ENCODE measurements around the gene CYP4F12.

The CYP4F12 gene

DNA sequence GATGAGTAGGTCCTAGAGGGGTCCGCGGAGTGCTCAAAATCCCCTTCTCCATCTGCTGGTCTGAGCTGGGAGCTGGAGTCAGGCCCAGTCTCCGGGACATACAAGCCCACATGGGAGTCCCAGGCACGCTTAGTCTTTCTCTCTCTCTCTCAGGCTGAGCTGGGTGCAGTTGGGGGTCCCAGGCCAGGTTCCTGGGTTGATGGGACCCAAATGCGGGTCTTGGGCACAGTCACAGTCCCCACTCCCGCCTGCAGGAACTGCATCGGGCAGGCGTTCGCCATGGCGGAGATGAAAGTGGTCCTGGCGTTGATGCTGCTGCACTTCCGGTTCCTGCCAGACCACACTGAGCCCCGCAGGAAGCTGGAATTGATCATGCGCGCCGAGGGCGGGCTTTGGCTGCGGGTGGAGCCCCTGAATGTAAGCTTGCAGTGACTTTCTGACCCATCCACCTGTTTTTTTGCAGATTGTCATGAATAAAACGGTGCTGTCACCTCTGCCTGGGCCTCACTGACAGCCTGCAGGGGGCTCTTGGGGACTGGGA is 23.8 kb downstream of the CYP4F12 start:
- H3K4me3 ChIP-seq (ENCODE audit: low read depth in 1 of 5, low read length in 5 of 5): no peak overlapping the region
- peaks cover 0 to 3% (median 2%) of the 10 kb centered on the region in 5 donors for H3K9me3 ChIP-seq (ENCODE audit: control insufficient read depth in 5 of 5, low read length in 5 of 5)
- no peaks in the 10 kb centered on the region for H3K27me3 ChIP-seq (ENCODE audit: control insufficient read depth in 5 of 5, insufficient read depth in 4 of 5, low read length in 5 of 5)
- H3K9ac ChIP-seq (ENCODE audit: low read length in 5 of 5): no peak overlapping the region
- H3K4me1 ChIP-seq (ENCODE audit: control insufficient read depth in 5 of 5, insufficient read depth in 5 of 5, low read length in 5 of 5): peaks cover 0 to 3% (median 0%) of the 10 kb centered on the region in 5 donors
- H3K36me3 ChIP-seq (ENCODE audit: control insufficient read depth in 5 of 5, insufficient read depth in 5 of 5, low read length in 5 of 5): peaks cover 8 to 28% (median 13%) of the 10 kb centered on the region in 5 donors
- H3K27ac ChIP-seq (ENCODE audit: low read depth, low read length): no peak overlapping the region

- Histone ChIP-seq H3K27ac (ENCODE audit: low read depth, low read length) (no peak overlapping the region), H3K9ac (ENCODE audit: low read length in 5 of 5) (no peak overlapping the region), H3K36me3 (ENCODE audit: control insufficient read depth in 5 of 5, insufficient read depth in 5 of 5, low read length in 5 of 5) (peaks cover 7 to 17% (median 8%) of the 10 kb centered on the region in 5 donors), H3K9me3 (ENCODE audit: control insufficient read depth in 5 of 5, low read length in 5 of 5) (peaks cover 0 to 2% (median 0%) of the 10 kb centered on the region in 5 donors), H3K27me3 (ENCODE audit: control insufficient read depth in 5 of 5, insufficient read depth in 4 of 5, low read length in 5 of 5) (no peaks in the 10 kb centered on the region), H3K4me1 (ENCODE audit: control insufficient read depth in 5 of 5, insufficient read depth in 5 of 5, low read length in 5 of 5) (peaks cover 3 to 19% (median 18%) of the 10 kb centered on the region in 5 donors), H3K4me3 (ENCODE audit: low read depth in 1 of 5, low read length in 5 of 5) (no peak overlapping the region)
These were observed 29.1 kb downstream of the CYP4F12 start for GRCh38 chr19:15701757-15702533.

GRCh38 chr19:15702534-15702930 is 29.6 kb downstream of the CYP4F12 start:
- no peak overlapping the region for H3K9ac ChIP-seq (ENCODE audit: low read length in 5 of 5)
- H3K4me3 ChIP-seq (ENCODE audit: low read depth in 1 of 5, low read length in 5 of 5): no peak overlapping the region
- no peak overlapping the region for H3K27ac ChIP-seq (ENCODE audit: low read depth, low read length)
- no peaks in the 10 kb centered on the region for H3K27me3 ChIP-seq (ENCODE audit: control insufficient read depth in 5 of 5, insufficient read depth in 4 of 5, low read length in 5 of 5)
- H3K36me3 ChIP-seq (ENCODE audit: control insufficient read depth in 5 of 5, insufficient read depth in 5 of 5, low read length in 5 of 5): peaks cover 3 to 11% (median 8%) of the 10 kb centered on the region in 5 donors
- peaks cover 3 to 19% (median 18%) of the 10 kb centered on the region in 5 donors for H3K4me1 ChIP-seq (ENCODE audit: control insufficient read depth in 5 of 5, insufficient read depth in 5 of 5, low read length in 5 of 5)
- H3K9me3 ChIP-seq (ENCODE audit: control insufficient read depth in 5 of 5, low read length in 5 of 5): peaks cover 0 to 2% (median 0%) of the 10 kb centered on the region in 5 donors

DNA sequence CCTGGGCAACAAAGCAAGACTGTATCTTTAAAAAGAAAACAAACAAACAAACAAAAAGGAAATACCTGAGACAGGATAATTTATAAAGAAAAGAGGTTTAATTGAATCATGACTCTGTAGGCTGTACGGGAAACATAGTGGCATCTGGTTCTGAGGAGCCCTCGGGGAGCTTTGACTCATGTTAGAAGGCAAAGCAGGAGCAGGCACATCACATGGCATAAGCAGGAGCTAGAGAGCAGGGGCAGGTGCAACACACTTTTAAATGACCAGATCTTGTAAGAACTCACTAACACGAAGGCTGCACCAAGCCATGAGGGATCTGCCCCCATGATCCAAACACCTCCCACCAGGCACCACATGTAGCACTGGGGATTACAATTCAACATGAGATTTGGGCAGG is 41.8 kb downstream of the CYP4F12 start:
- Histone ChIP-seq H3K27me3 (ENCODE audit: control insufficient read depth in 5 of 5, insufficient read depth in 4 of 5, low read length in 5 of 5) (peaks cover 4 to 22% (median 17%) of the 10 kb centered on the region in 5 donors), H3K4me1 (ENCODE audit: control insufficient read depth in 5 of 5, insufficient read depth in 5 of 5, low read length in 5 of 5) (no peaks in the 10 kb centered on the region), H3K9ac (ENCODE audit: low read length in 5 of 5) (no peak overlapping the region), H3K4me3 (ENCODE audit: low read depth in 1 of 5, low read length in 5 of 5) (no peak overlapping the region), H3K36me3 (ENCODE audit: control insufficient read depth in 5 of 5, insufficient read depth in 5 of 5, low read length in 5 of 5) (no peaks in the 10 kb centered on the region), H3K9me3 (ENCODE audit: control insufficient read depth in 5 of 5, low read length in 5 of 5) (peaks cover 0 to 5% (median 0%) of the 10 kb centered on the region in 5 donors), H3K27ac (ENCODE audit: low read depth, low read length) (no peak overlapping the region)

GRCh38 chr19:15715642-15716041 is 42.8 kb downstream of the CYP4F12 start:
- Histone ChIP-seq H3K27me3 (ENCODE audit: control insufficient read depth in 5 of 5, insufficient read depth in 4 of 5, low read length in 5 of 5) (peaks cover 9 to 24% (median 20%) of the 10 kb centered on the region in 5 donors), H3K9me3 (ENCODE audit: control insufficient read depth in 5 of 5, low read length in 5 of 5) (peaks cover 0 to 5% (median 0%) of the 10 kb centered on the region in 5 donors), H3K9ac (ENCODE audit: low read length in 5 of 5) (no peak overlapping the region), H3K4me1 (ENCODE audit: control insufficient read depth in 5 of 5, insufficient read depth in 5 of 5, low read length in 5 of 5) (no peaks in the 10 kb centered on the region), H3K27ac (ENCODE audit: low read depth, low read length) (no peak overlapping the region), H3K36me3 (ENCODE audit: control insufficient read depth in 5 of 5, insufficient read depth in 5 of 5, low read length in 5 of 5) (no peaks in the 10 kb centered on the region), H3K4me3 (ENCODE audit: low read depth in 1 of 5, low read length in 5 of 5) (no peak overlapping the region)

DNA sequence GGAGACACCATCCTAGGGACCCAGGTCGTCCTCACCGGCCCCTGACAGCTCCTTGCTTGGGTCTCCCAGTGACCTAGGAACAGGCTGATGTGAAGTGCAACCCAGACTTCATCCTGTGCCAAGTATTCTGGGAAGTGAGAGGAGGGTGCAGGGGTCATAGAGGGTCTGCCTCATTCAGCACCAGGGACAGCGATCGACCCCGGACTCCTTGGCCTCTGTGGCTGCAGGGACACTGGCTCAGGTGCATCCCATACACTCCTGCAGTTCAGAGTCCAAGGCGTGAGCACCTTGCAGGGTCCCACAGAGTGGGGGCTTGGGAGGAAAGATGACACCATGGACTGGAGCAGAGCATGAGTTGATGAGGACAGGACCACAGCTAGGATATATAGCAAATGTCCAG is 44.9 kb downstream of the CYP4F12 start:
- Histone ChIP-seq H3K27ac (ENCODE audit: low read depth, low read length) (no peak overlapping the region), H3K4me3 (ENCODE audit: low read depth in 1 of 5, low read length in 5 of 5) (no peak overlapping the region), H3K36me3 (ENCODE audit: control insufficient read depth in 5 of 5, insufficient read depth in 5 of 5, low read length in 5 of 5) (no peaks in the 10 kb centered on the region), H3K4me1 (ENCODE audit: control insufficient read depth in 5 of 5, insufficient read depth in 5 of 5, low read length in 5 of 5) (no peaks in the 10 kb centered on the region), H3K9ac (ENCODE audit: low read length in 5 of 5) (no peak overlapping the region), H3K9me3 (ENCODE audit: control insufficient read depth in 5 of 5, low read length in 5 of 5) (no peaks in the 10 kb centered on the region), H3K27me3 (ENCODE audit: control insufficient read depth in 5 of 5, insufficient read depth in 4 of 5, low read length in 5 of 5) (peaks cover 9 to 28% (median 20%) of the 10 kb centered on the region in 5 donors)

- no peak overlapping the region for H3K4me3 ChIP-seq (ENCODE audit: low read depth in 1 of 5, low read length in 5 of 5)
- no peak overlapping the region for H3K27ac ChIP-seq (ENCODE audit: low read depth, low read length)
- H3K36me3 ChIP-seq (ENCODE audit: control insufficient read depth in 5 of 5, insufficient read depth in 5 of 5, low read length in 5 of 5): no peaks in the 10 kb centered on the region
- H3K27me3 ChIP-seq (ENCODE audit: control insufficient read depth in 5 of 5, insufficient read depth in 4 of 5, low read length in 5 of 5): peaks cover 16 to 37% (median 30%) of the 10 kb centered on the region in 5 donors
- H3K9me3 ChIP-seq (ENCODE audit: control insufficient read depth in 5 of 5, low read length in 5 of 5): no peaks in the 10 kb centered on the region
- no peak overlapping the region for H3K9ac ChIP-seq (ENCODE audit: low read length in 5 of 5)
- H3K4me1 ChIP-seq (ENCODE audit: control insufficient read depth in 5 of 5, insufficient read depth in 5 of 5, low read length in 5 of 5): no peaks in the 10 kb centered on the region
These were observed 48.4 kb downstream of the CYP4F12 start for GRCh38 chr19:15721268-15721667.

DNA sequence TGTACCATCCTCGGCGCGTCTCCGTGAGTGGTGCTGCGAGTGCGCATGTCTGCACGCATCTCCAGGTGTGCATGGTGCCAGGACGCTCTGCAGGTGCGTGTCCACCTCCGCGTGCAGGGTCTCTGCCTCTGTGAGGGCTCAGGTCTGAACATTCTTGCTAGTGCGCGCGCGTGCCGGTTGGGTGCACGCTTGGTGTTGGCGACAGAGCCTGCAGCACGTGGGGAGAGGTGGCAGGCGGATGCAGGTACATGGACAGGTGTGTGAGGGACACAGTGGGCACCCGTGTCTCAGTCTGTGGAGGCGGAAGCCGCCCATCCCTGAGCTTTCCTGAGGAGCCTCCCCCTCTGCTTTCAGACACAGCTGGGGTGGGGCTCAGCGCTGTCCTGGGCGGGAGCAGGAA is 50.1 kb downstream of the CYP4F12 start:
- H3K9ac ChIP-seq (ENCODE audit: low read length in 5 of 5): no peak overlapping the region
- H3K27ac ChIP-seq (ENCODE audit: low read depth, low read length): no peak overlapping the region
- no peaks in the 10 kb centered on the region for H3K36me3 ChIP-seq (ENCODE audit: control insufficient read depth in 5 of 5, insufficient read depth in 5 of 5, low read length in 5 of 5)
- H3K27me3 ChIP-seq (ENCODE audit: control insufficient read depth in 5 of 5, insufficient read depth in 4 of 5, low read length in 5 of 5): peaks cover 13 to 28% (median 22%) of the 10 kb centered on the region in 5 donors
- no peaks in the 10 kb centered on the region for H3K9me3 ChIP-seq (ENCODE audit: control insufficient read depth in 5 of 5, low read length in 5 of 5)
- H3K4me1 ChIP-seq (ENCODE audit: control insufficient read depth in 5 of 5, insufficient read depth in 5 of 5, low read length in 5 of 5): no peaks in the 10 kb centered on the region
- H3K4me3 ChIP-seq (ENCODE audit: low read depth in 1 of 5, low read length in 5 of 5): no peak overlapping the region

DNA sequence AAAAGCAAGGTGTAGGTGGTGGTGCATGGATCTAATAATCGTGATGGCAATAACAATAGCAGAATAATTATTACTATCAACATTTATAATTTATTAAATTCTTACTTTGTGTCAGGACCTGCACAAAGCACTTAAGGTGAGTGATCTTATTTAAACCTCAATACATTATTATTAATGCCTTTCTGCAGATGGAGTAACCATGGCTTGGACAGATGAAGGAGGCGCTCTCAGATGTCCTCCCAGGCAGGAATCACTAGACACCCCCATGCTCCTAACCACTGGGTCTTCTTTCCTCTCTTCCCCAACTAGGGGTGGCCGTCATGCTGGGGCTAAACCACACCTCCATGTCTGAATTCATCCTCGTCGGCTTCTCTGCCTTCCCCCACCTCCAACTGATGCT is 54.8 kb downstream of the CYP4F12 start, which contains the start of gene OR10H2:
TSS of gene OR10H2 (plus strand) at position 301 of the 400 bp plus-strand sequence. CDS start at position 321, 20 bp downstream.
- Histone ChIP-seq H3K9ac (ENCODE audit: low read length in 5 of 5) (no peak within 1 kb of the TSS), H3K27ac (ENCODE audit: low read depth, low read length) (no peak within 1 kb of the TSS), H3K4me3 (ENCODE audit: low read depth in 1 of 5, low read length in 5 of 5) (no peak within 1 kb of the TSS), H3K27me3 (ENCODE audit: control insufficient read depth in 5 of 5, insufficient read depth in 4 of 5, low read length in 5 of 5) (peaks cover 8 to 15% (median 11%) of the 10 kb centered on the region in 5 donors), H3K4me1 (ENCODE audit: control insufficient read depth in 5 of 5, insufficient read depth in 5 of 5, low read length in 5 of 5) (peaks cover 0 to 5% (median 0%) of the 10 kb centered on the region in 5 donors), H3K36me3 (ENCODE audit: control insufficient read depth in 5 of 5, insufficient read depth in 5 of 5, low read length in 5 of 5) (no peaks in the 10 kb centered on the region), H3K9me3 (ENCODE audit: control insufficient read depth in 5 of 5, low read length in 5 of 5) (peaks cover 0 to 4% (median 0%) of the 10 kb centered on the region in 5 donors)

DNA sequence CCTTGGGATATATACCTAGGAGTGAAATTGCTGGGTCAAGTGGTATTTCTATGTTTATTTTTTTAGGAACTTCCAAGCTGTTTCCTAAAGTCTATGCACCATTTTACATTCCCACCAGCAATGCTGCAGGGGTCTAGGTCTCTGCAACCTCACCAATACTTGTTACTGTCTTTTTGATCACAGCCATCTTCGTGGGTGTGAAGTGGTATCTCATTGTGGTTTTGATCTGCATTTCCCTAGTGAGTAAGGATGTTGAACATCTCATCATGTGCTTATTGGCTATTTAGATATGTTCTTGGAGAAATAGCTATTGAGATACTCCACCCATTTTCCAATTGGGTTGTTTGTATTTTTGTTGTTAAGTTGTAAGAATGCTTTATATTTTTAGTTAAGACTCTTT is 57.7 kb downstream of the CYP4F12 start:
- no peak overlapping the region for H3K9ac ChIP-seq (ENCODE audit: low read length in 5 of 5)
- no peaks in the 10 kb centered on the region for H3K36me3 ChIP-seq (ENCODE audit: control insufficient read depth in 5 of 5, insufficient read depth in 5 of 5, low read length in 5 of 5)
- no peak overlapping the region for H3K27ac ChIP-seq (ENCODE audit: low read depth, low read length)
- H3K27me3 ChIP-seq (ENCODE audit: control insufficient read depth in 5 of 5, insufficient read depth in 4 of 5, low read length in 5 of 5): peaks cover 3 to 9% (median 3%) of the 10 kb centered on the region in 5 donors
- H3K4me3 ChIP-seq (ENCODE audit: low read depth in 1 of 5, low read length in 5 of 5): no peak overlapping the region
- peaks cover 0 to 5% (median 0%) of the 10 kb centered on the region in 5 donors for H3K4me1 ChIP-seq (ENCODE audit: control insufficient read depth in 5 of 5, insufficient read depth in 5 of 5, low read length in 5 of 5)
- peaks cover 0 to 4% (median 0%) of the 10 kb centered on the region in 5 donors for H3K9me3 ChIP-seq (ENCODE audit: control insufficient read depth in 5 of 5, low read length in 5 of 5)
